Ishikawa (cell line): ENCODE data around the gene TMSB15B.

Source experiments
- CEBPB ChIP-seq: IDR thresholded peaks from 2 replicates; pipeline ENCODE4 v1.6.1; 2012
- CREB1 ChIP-seq: IDR thresholded peaks from 2 replicates; pipeline ENCODE4 v1.6.1; 2012; ENCODE audit warnings: low read depth
- EGR1 ChIP-seq: IDR thresholded peaks from 2 replicates; pipeline ENCODE4 v1.6.1; 2012
- EP300 ChIP-seq: IDR thresholded peaks from 2 replicates; pipeline ENCODE4 v1.6.1; 2012; ENCODE audit warnings: borderline replicate concordance
- FOXM1 ChIP-seq: IDR thresholded peaks from 2 replicates; pipeline ENCODE4 v1.6.1; 2012; ENCODE audit warnings: low read depth, borderline replicate concordance
- NFIC ChIP-seq: IDR thresholded peaks from 2 replicates; pipeline ENCODE4 v1.6.1; 2012
- RAD21 ChIP-seq: IDR thresholded peaks from 2 replicates; pipeline ENCODE4 v1.6.1; 2012; ENCODE audit warnings: low read depth
- TAF1 ChIP-seq: IDR thresholded peaks from 2 replicates; pipeline ENCODE4 v1.6.1; 2012; ENCODE audit warnings: low read depth, mild to moderate bottlenecking
- TCF12 ChIP-seq: IDR thresholded peaks from 2 replicates; pipeline ENCODE4 v1.6.1; 2012; ENCODE audit warnings: low read depth
- TEAD4 ChIP-seq: IDR thresholded peaks from 2 replicates; pipeline ENCODE4 v1.6.1; 2012
- YY1 ChIP-seq: IDR thresholded peaks from 2 replicates; pipeline ENCODE4 v1.6.1; 2012; ENCODE audit warnings: low read depth
- ZBTB7A ChIP-seq: IDR thresholded peaks from 2 replicates; pipeline ENCODE4 v1.6.1; 2012; ENCODE audit warnings: low read depth
- TF ChIP-seq, protein P1 (sequence below): IDR thresholded peaks from 2 replicates; pipeline ENCODE4 v1.6.1; 2012
- TF ChIP-seq, protein P2 (sequence below): IDR thresholded peaks from 2 replicates; pipeline ENCODE4 v1.6.1; 2012
- TF ChIP-seq, protein P3 (sequence below): IDR thresholded peaks from 2 replicates; pipeline ENCODE4 v1.6.1; 2012; ENCODE audit warnings: low read depth, mild to moderate bottlenecking

The TMSB15B gene

DNA sequence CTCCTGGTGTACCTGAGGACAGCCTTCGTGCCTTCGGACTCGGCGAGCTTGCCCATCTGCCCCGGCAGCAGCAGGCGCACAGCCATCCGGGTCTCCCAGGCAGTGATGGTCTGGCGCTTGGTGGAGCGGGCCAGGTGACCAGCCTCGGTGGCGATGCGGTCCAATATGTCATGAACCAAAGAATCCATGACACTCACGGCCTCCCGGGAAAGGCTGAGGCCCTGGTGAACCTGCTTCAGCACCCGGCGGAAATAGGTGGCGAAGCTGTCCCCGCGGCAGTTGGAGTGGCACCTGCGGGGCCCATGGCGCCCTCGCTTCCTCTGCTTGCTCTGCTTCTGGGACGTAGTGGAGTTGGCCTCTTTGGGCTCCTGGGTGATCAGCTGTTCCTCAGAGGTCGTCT lies 50.7 kb downstream of the TMSB15B start:
- TF ChIP-seq EGR1 (no peak), RAD21 (no peak), TAF1 (no peak), FOXM1 (no peak), EP300 (no peak), YY1 (no peak), TCF12 (no peak), NFIC (no peak), ZBTB7A (no peak), CEBPB (no peak), TEAD4 (no peak), CREB1 (no peak)
- TF ChIP-seq, protein P1, sequence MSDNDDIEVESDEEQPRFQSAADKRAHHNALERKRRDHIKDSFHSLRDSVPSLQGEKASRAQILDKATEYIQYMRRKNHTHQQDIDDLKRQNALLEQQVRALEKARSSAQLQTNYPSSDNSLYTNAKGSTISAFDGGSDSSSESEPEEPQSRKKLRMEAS = no peak
- TF ChIP-seq, protein P2, sequence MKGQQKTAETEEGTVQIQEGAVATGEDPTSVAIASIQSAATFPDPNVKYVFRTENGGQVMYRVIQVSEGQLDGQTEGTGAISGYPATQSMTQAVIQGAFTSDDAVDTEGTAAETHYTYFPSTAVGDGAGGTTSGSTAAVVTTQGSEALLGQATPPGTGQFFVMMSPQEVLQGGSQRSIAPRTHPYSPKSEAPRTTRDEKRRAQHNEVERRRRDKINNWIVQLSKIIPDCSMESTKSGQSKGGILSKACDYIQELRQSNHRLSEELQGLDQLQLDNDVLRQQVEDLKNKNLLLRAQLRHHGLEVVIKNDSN = no peak
- TF ChIP-seq, protein P3, sequence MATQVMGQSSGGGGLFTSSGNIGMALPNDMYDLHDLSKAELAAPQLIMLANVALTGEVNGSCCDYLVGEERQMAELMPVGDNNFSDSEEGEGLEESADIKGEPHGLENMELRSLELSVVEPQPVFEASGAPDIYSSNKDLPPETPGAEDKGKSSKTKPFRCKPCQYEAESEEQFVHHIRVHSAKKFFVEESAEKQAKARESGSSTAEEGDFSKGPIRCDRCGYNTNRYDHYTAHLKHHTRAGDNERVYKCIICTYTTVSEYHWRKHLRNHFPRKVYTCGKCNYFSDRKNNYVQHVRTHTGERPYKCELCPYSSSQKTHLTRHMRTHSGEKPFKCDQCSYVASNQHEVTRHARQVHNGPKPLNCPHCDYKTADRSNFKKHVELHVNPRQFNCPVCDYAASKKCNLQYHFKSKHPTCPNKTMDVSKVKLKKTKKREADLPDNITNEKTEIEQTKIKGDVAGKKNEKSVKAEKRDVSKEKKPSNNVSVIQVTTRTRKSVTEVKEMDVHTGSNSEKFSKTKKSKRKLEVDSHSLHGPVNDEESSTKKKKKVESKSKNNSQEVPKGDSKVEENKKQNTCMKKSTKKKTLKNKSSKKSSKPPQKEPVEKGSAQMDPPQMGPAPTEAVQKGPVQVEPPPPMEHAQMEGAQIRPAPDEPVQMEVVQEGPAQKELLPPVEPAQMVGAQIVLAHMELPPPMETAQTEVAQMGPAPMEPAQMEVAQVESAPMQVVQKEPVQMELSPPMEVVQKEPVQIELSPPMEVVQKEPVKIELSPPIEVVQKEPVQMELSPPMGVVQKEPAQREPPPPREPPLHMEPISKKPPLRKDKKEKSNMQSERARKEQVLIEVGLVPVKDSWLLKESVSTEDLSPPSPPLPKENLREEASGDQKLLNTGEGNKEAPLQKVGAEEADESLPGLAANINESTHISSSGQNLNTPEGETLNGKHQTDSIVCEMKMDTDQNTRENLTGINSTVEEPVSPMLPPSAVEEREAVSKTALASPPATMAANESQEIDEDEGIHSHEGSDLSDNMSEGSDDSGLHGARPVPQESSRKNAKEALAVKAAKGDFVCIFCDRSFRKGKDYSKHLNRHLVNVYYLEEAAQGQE = no peak

DNA sequence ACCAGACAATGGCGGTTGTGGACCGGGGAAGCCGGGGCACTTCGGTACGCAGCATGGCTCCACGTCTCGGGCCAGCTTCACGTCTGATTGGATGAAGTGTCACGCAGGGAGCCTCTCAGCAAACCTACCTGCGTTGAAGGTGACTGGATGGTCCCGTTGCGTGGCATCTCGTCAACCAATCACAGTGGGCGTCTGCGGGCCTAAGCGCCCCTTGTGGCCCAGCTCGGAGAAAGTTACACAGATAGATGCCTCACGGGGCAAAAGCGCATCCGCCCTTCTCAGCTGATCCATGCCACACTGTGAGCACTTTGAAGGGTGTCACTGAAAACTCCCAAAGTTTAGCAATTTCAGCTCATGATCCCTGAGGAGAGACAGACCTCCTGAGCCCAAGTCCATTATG lies 51.2 kb downstream of the TMSB15B start, which contains the start of gene H2BW1:
Gene H2BW1, minus strand, starts transcription at position 103 of the 400 bp plus-strand sequence. CDS start 132 bp downstream, outside the sequence.
- TF ChIP-seq TEAD4 = no peak
- TF ChIP-seq YY1 = no peak
- TF ChIP-seq, protein P1 = no peak
- no peak for TF ChIP-seq CEBPB
- TF ChIP-seq EGR1 = no peak
- no peak for TF ChIP-seq FOXM1
- no peak for TF ChIP-seq EP300
- TF ChIP-seq, protein P2 = no peak
- TF ChIP-seq TAF1 = no peak
- TF ChIP-seq CREB1 = no peak
